HG03565 (cell line): ENCODE results near the gene TOMM40.
"Not testable (repeated sequence)": the region's sequence is repeated elsewhere in the genome, so short reads cannot be mapped to it uniquely, and the experiment has no call there.

Experiments
- ATAC-seq: cut with Tn5 transposase; IDR thresholded peaks from one replicate; pipeline ENCODE4 v1.9.1; 2021; ENCODE audit warnings: mild to moderate bottlenecking, moderate library complexity; ENCODE audit not compliant: unreplicated experiment

Gene TOMM40

GRCh38 chr19:44869733-44870470, 21.2 kb upstream of the TOMM40 start:
- ATAC-seq: no peak

- ATAC-seq: no peak
Observed at GRCh38 chr19:44871809-44872208, 19.2 kb upstream of the TOMM40 start.

GRCh38 chr19:44872661-44873060, 18.4 kb upstream of the TOMM40 start:
- ATAC-seq: no peak

- ATAC-seq: no peak
Observed at GRCh38 chr19:44874317-44874716, 16.7 kb upstream of the TOMM40 start.

- no peak for ATAC-seq
Observed at GRCh38 chr19:44875666-44876451, 15.2 kb upstream of the TOMM40 start.

- ATAC-seq: no peak
Observed at GRCh38 chr19:44876930-44877535, 14.0 kb upstream of the TOMM40 start.

- ATAC-seq: no peak
Observed at GRCh38 chr19:44878120-44878865, 12.8 kb upstream of the TOMM40 start.

- ATAC-seq: no peak
Observed at GRCh38 chr19:44879309-44880065, 11.6 kb upstream of the TOMM40 start.

GRCh38 chr19:44882063-44882462, 9.0 kb upstream of the TOMM40 start:
- ATAC-seq: no peak

GRCh38 chr19:44882619-44883397, 8.2 kb upstream of the TOMM40 start:
- not testable (repeated sequence) for ATAC-seq

GRCh38 chr19:44883922-44884321, 7.1 kb upstream of the TOMM40 start:
- ATAC-seq: no peak

GRCh38 chr19:44884566-44884965, 6.5 kb upstream of the TOMM40 start:
- ATAC-seq: no peak

GRCh38 chr19:44886141-44886540, 4.9 kb upstream of the TOMM40 start:
- no peak for ATAC-seq

- no peak for ATAC-seq
Observed at GRCh38 chr19:44887648-44888047, 3.4 kb upstream of the TOMM40 start.

- not testable (repeated sequence) for ATAC-seq
Observed at GRCh38 chr19:44888335-44888734, 2.7 kb upstream of the TOMM40 start.

GRCh38 chr19:44889830-44890365, 1.2 kb upstream of the TOMM40 start:
- ATAC-seq: no peak

- peak; percentile 74 for ATAC-seq
Observed at GRCh38 chr19:44890366-44891015, 563 bp upstream of the TOMM40 start.

GRCh38 chr19:44892932-44893331, 1.9 kb downstream of the TOMM40 start:
- no peak for ATAC-seq
